GM10847 (cell line): ENCODE measurements around the gene CEACAM6.

ENCODE experiments used
- POLR2A ChIP-seq: IDR thresholded peaks from 2 replicates; pipeline ENCODE4 v1.6.1; 2011; ENCODE audit not compliant: insufficient read length; ENCODE audit errors: extremely low read depth

The CEACAM6 gene

GRCh38 chr19:41811981-41812380, 56.7 kb downstream of the CEACAM6 start:
- TF ChIP-seq POLR2A: no peak

GRCh38 chr19:41813911-41814310, 58.6 kb downstream of the CEACAM6 start:
- TF ChIP-seq POLR2A: no peak

GRCh38 chr19:41815301-41815700, 60.0 kb downstream of the CEACAM6 start:
- no peak for TF ChIP-seq POLR2A

- no peak for TF ChIP-seq POLR2A
Measured at GRCh38 chr19:41816761-41817160, 61.4 kb downstream of the CEACAM6 start.

- no peak for TF ChIP-seq POLR2A
Measured at GRCh38 chr19:41821003-41821735, 65.8 kb downstream of the CEACAM6 start.
